ENCODE data around the gene PRIM1.

- TF ChIP-seq POLR2A (IDR thresholded peaks at IDR 0.05) (no peak), CTCF (IDR thresholded peaks at IDR 0.05 in 8 of 11, conservative IDR thresholded peaks at IDR 0.05 in 3 of 11) (no peak)
These were observed 28.0 kb downstream of the PRIM1 start for GRCh38 chr12:56723889-56724700.

Data from spleen (tissue), 7 donors.